Erythroblast (primary cell): ENCODE results near the gene MEMO1.

Experiments
- GATA1 ChIP-seq: IDR thresholded peaks from 2 replicates; pipeline ENCODE4 v1.6.1; 2011; ENCODE audit warnings: low read depth, mild to moderate bottlenecking, control low read depth, low read length, moderate library complexity
- POLR2A ChIP-seq: IDR thresholded peaks from 2 replicates; pipeline ENCODE4 v1.6.1; 2011; ENCODE audit warnings: mild to moderate bottlenecking, low read length

DNA sequence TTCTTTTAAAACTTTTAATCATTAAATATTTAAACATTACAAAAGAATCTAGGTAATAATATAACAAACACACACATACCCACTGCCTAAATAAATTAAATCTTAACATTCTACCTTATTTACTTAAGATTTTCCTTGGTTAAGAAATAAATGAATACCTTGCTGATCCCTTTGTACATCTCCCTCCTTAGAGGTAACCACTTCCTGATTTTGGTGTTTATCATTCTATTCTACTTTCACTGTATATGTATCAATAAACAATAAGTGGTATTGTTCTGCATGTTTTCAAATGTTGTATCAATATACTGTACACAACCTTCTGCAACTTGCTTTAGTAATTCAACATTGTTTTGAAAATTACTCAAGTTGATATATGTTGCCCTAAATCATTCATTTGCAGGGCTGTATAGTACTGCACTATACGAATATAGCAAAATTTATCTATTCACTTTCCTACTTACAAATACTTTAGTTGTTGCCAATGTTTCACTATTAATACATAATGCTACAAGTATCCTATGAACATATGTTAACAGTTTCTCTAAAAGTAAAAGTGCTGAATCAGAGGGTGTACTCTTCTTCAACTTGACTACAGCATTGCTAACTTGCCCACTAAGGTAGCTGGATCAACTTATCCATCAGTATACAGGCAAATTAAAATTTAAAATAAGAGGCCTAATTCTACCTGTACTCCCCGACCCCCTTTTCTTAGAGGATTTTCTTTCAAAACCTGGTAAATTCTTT, 65.8 kb downstream of the MEMO1 start:
- TF ChIP-seq POLR2A: no peak
- TF ChIP-seq GATA1: no peak
